Endothelial cell of umbilical vein (primary cell): ENCODE results near the gene GBE1. TPM values are rescaled to one million over a fixed set of nuclear protein-coding genes. Genes with fewer than 3 reads are reported as not detected.

Experiments used
- BruUV-seq: library from RNA; stranded (reverse); fragments of 400-500 nt; replicated peaks from 2 replicates; lab custom pipeline; 2021; lab: Mats Ljungman, UMichigan
- CTCF ChIA-PET: fragments of 300-600, 350-600 bp; sonication (Branson Sonifier 250); formaldehyde crosslinking; loops from one replicate; lab custom pipeline; 2021; ENCODE audit warnings: antibody characterized with exemption, inconsistent platforms; lab: Charles Lee
- POLR2A ChIA-PET: fragments of 300-600, 350-600 bp; sonication (Branson Sonifier 250); formaldehyde crosslinking; loops from one replicate; lab custom pipeline; 2021; ENCODE audit warnings: antibody characterized with exemption, inconsistent platforms; lab: Charles Lee
- DNase-seq: peaks from one replicate; pipeline ENCODE4 v3.0.0-alpha.2; 2011; ENCODE audit warnings: low read depth, low spot score
- FAIRE-seq: peaks from 2 replicates; lab custom pipeline; 2011; peaks lifted over from hg19 to GRCh38; lab: Jason Lieb, UNC
- H2AFZ ChIP-seq: 2 replicates; pipeline ENCODE4 v1.6.0; 2012; ENCODE audit warnings: low read depth, low read length, control low read depth, inconsistent platforms
- H3K27ac ChIP-seq: 2 replicates; pipeline ENCODE4 v1.5.1; 2011; ENCODE audit warnings: low read depth, mild to moderate bottlenecking, control low read depth, low read length, moderate library complexity; ENCODE audit not compliant: insufficient read depth
- H3K27me3 ChIP-seq, 2 experiments: 2 replicates each; pipeline versions ENCODE4 v1.6.0 to v1.6.1; 2011; ENCODE audit warnings: low read length in 2 of 2, mixed read lengths in 1 of 2; ENCODE audit not compliant: control insufficient read depth in 2 of 2, insufficient read depth in 2 of 2
- H3K36me3 ChIP-seq, 2 experiments: 2 replicates in 1 of 2; 3 replicates in 1 of 2; pipeline ENCODE4 v1.5.1; 2011; ENCODE audit warnings: low read length in 2 of 2, mild to moderate bottlenecking in 1 of 2, moderate library complexity in 1 of 2; ENCODE audit not compliant: control insufficient read depth in 2 of 2, insufficient read depth in 2 of 2; ENCODE audit errors: extremely low read depth in 1 of 2
- H3K4me1 ChIP-seq: 3 replicates; pipeline ENCODE4 v1.5.1; 2011; ENCODE audit warnings: mild to moderate bottlenecking, low read length; ENCODE audit not compliant: control insufficient read depth, insufficient read depth; ENCODE audit errors: extremely low read depth
- H3K4me2 ChIP-seq: 2 replicates; pipeline ENCODE4 v1.6.1; 2011; ENCODE audit warnings: low read length, control low read depth, mixed read lengths; ENCODE audit not compliant: insufficient read depth
- H3K4me3 ChIP-seq, 3 experiments: fragments of 200-600 bp in 1 of 3; sonication (generic), shearing (Covaris generic) in 1 of 3; replicated peaks in 1 of 3; 2 replicates each; pipeline ENCODE4 v1.5.1; 2011 to 2016; ENCODE audit warnings: control low read depth in 3 of 3, low read length in 3 of 3, mild to moderate bottlenecking in 2 of 3, inconsistent platforms in 1 of 3, low read depth in 1 of 3, moderate library complexity in 1 of 3; ENCODE audit not compliant: insufficient read depth in 1 of 3
- H3K79me2 ChIP-seq: 2 replicates; pipeline ENCODE4 v1.6.0; 2012; ENCODE audit warnings: low read length, inconsistent platforms; ENCODE audit not compliant: control insufficient read depth, insufficient read depth
- H3K9ac ChIP-seq: replicated peaks from 2 replicates; pipeline ENCODE3; 2011; ENCODE audit warnings: low read length, control low read depth; ENCODE audit not compliant: insufficient read depth; ENCODE audit errors: extremely low read depth
- H3K9me1 ChIP-seq: replicated peaks from 3 replicates; pipeline ENCODE4 v1.6.0; 2011; ENCODE audit warnings: mild to moderate bottlenecking, low read length; ENCODE audit not compliant: control insufficient read depth, insufficient read depth; ENCODE audit errors: extremely low read depth
- H3K9me3 ChIP-seq: replicated peaks from 2 replicates; pipeline ENCODE4 v1.5.1; 2012; ENCODE audit warnings: low read length, inconsistent platforms; ENCODE audit not compliant: control insufficient read depth, insufficient read depth
- H4K20me1 ChIP-seq: replicated peaks from 2 replicates; pipeline ENCODE3; 2011; ENCODE audit warnings: mild to moderate bottlenecking, low read length; ENCODE audit not compliant: control insufficient read depth, insufficient read depth; ENCODE audit errors: extremely low read depth
- FOS ChIP-seq: IDR thresholded peaks from 2 replicates; pipeline ENCODE4 v1.6.1; 2011; ENCODE audit warnings: mild to moderate bottlenecking, low read length, moderate library complexity, borderline replicate concordance; ENCODE audit not compliant: insufficient read depth
- GATA2 ChIP-seq: IDR thresholded peaks from 2 replicates; pipeline ENCODE4 v1.7.0; 2011; ENCODE audit warnings: low read depth, mild to moderate bottlenecking, moderate library complexity, mixed read lengths, low read length; ENCODE audit not compliant: insufficient read length, insufficient read depth
- JUN ChIP-seq: IDR thresholded peaks from 2 replicates; pipeline ENCODE4 v1.6.1; 2011; ENCODE audit warnings: borderline replicate concordance, low read depth; ENCODE audit not compliant: insufficient read length, insufficient read depth
- POLR2AphosphoS5 ChIP-seq: IDR thresholded peaks from 2 replicates; pipeline ENCODE4 v1.6.1; 2012; ENCODE audit warnings: low read depth, mild to moderate bottlenecking, control low read depth, low read length, moderate library complexity; ENCODE audit not compliant: insufficient read depth
- dilution Hi-C: fragments of 300-500 bp; cut with MboI; formaldehyde crosslinking; loops from one replicate; pipeline ENCODE4 v1.15.0; 2019; ENCODE audit warnings: low sequenced_read_pairs; ENCODE audit not compliant: extremely low pct_ligation_motif_present
- intact Hi-C: fragments of 100-400 bp; cut with micrococcal nuclease; formaldehyde crosslinking; loops from one replicate; pipeline ENCODE4 v1.10.0; 2022
- polyA plus RNA-seq, 4 experiments: library from polyadenylated mRNA; depleted of rRNA in 3 of 4; stranded (reverse) in 3 of 4; unstranded in 1 of 4; fragments of >200 nt; gene quantifications; 2 replicates each; pipeline versions ENCODE4 v1.2.1 to v1.2.3, GENCODE V29; 2011 to 2012; ENCODE audit warnings: missing spikeins in 1 of 4
- total RNA-seq: library from RNA; stranded (reverse); gene quantifications from 2 replicates; pipeline ENCODE4 v1.2.3, GENCODE V29; 2021
- TF ChIP-seq, protein P1 (sequence below), 2 donors: IDR thresholded peaks; 1 replicate in 1 of 2; 2 replicates in 1 of 2; pipeline ENCODE4 v1.5.1; 2011; ENCODE audit warnings: low read length in 2 of 2, mild to moderate bottlenecking in 2 of 2, moderate library complexity in 2 of 2, control low read depth in 1 of 2, inconsistent platforms in 1 of 2, low read depth in 1 of 2; ENCODE audit not compliant: insufficient read depth in 1 of 2; ENCODE audit errors: extremely low read depth in 1 of 2

The GBE1 gene
- total and polyA plus RNA-seq, 2 donors (not counting 3 experiments of a cell fraction or from before 2014, with no cell fraction given): 35.9 to 110 TPM

- Histone ChIP-seq H3K9me3 (no peaks in the 10 kb centered on the region), H2AFZ (no peak overlapping the region), H3K27ac (no peak overlapping the region), H3K4me2 (no peak overlapping the region), H3K79me2 (no peaks in the 10 kb centered on the region), H3K4me1 (no peaks in the 10 kb centered on the region), H4K20me1 (no peaks in the 10 kb centered on the region), H3K36me3 (no peaks in the 10 kb centered on the region), H3K27me3 (no peaks in the 10 kb centered on the region), H3K9ac (no peak overlapping the region), H3K9me1 (no peaks in the 10 kb centered on the region), H3K4me3 (no peak overlapping the region)
- intact Hi-C loops: no loop called here
- ChIA-PET POLR2A (no interaction called here), CTCF (no interaction called here)
- dilution Hi-C loops: no loop called here
- DNase-seq (no peak), FAIRE-seq (no peak)
- no peak for TF ChIP-seq JUN
- no peak for TF ChIP-seq GATA2
- no peak for TF ChIP-seq POLR2AphosphoS5
- TF ChIP-seq, protein P1, sequence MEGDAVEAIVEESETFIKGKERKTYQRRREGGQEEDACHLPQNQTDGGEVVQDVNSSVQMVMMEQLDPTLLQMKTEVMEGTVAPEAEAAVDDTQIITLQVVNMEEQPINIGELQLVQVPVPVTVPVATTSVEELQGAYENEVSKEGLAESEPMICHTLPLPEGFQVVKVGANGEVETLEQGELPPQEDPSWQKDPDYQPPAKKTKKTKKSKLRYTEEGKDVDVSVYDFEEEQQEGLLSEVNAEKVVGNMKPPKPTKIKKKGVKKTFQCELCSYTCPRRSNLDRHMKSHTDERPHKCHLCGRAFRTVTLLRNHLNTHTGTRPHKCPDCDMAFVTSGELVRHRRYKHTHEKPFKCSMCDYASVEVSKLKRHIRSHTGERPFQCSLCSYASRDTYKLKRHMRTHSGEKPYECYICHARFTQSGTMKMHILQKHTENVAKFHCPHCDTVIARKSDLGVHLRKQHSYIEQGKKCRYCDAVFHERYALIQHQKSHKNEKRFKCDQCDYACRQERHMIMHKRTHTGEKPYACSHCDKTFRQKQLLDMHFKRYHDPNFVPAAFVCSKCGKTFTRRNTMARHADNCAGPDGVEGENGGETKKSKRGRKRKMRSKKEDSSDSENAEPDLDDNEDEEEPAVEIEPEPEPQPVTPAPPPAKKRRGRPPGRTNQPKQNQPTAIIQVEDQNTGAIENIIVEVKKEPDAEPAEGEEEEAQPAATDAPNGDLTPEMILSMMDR (IDR thresholded peaks at IDR 0.05; ENCODE audit: extremely low read depth in 1 of 2, insufficient read depth in 1 of 2, low read depth in 1 of 2, low read length in 2 of 2): no peak
- no peak for TF ChIP-seq FOS
- no TSS peak for BruUV-seq
These were observed 247.9 kb downstream of the GBE1 start for GRCh38 chr3:81513591-81513990.

- Histone ChIP-seq H3K4me2 (no peak overlapping the region), H3K36me3 (no peaks in the 10 kb centered on the region), H3K4me1 (no peaks in the 10 kb centered on the region), H3K9me1 (no peaks in the 10 kb centered on the region), H3K9ac (no peak overlapping the region), H3K79me2 (no peaks in the 10 kb centered on the region), H3K27me3 (no peaks in the 10 kb centered on the region), H2AFZ (no peak overlapping the region), H3K4me3 (no peak overlapping the region), H4K20me1 (no peaks in the 10 kb centered on the region), H3K27ac (no peak overlapping the region), H3K9me3 (no peaks in the 10 kb centered on the region)
- DNase-seq (no peak), FAIRE-seq (no peak)
- intact Hi-C loops: no loop called here
- BruUV-seq: no TSS peak
- ChIA-PET POLR2A (no interaction called here), CTCF (interaction anchor here (2.4 to 2.7 kb wide), 2 partner anchors 12 to 13 kb away, joined by 12 to 21 read pairs; no protein-coding TSS in a partner anchor)
- dilution Hi-C loops: no loop called here
- no peak for TF ChIP-seq JUN
These were observed 258.4 kb downstream of the GBE1 start for GRCh38 chr3:81503026-81503425.
